HG03025 (cell line): Measurements from ENCODE around the gene NRXN3.

Experiments
- ATAC-seq: cut with Tn5 transposase; IDR thresholded peaks from one replicate; pipeline ENCODE4 v1.9.1; 2021; ENCODE audit warnings: mild to moderate bottlenecking, moderate library complexity; ENCODE audit not compliant: unreplicated experiment, low FRiP score

NRXN3 gene

DNA sequence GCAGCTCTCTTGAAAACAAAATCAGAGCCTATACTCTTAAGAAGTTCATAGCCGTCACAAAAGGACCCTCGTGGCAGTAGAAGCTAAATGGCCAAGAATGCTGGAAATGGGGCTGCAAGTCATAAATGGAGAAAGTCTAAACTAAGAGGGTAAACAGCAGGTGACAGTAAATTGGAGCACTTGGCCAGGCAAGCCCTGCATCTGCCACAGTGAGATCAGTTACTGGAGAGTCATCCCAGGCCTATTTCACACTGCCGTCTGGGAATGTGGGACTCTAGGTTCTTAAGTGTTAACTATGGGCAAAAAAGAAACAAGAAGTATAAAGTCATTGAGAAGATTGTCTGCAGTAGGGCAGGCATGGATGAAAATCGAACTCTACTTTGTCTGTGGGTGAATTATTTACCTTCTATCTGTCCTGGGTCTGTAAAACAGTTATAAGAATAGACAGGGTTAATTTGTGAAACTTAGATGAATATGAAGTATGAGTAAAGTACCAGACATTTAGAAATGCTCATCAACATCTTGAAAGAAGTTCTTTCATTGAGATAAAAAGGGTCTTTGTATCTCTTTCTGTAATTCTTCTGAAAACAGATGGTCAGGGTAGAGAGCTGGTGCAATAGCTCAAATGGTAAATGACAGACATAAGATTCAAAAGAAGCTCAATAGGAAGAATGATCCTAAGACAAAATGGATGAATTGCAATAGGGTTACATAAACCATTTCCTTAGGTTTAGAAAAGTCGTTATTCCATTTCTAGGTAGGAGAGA lies 1248.7 kb downstream of the NRXN3 start:
- ATAC-seq, result no peak

DNA sequence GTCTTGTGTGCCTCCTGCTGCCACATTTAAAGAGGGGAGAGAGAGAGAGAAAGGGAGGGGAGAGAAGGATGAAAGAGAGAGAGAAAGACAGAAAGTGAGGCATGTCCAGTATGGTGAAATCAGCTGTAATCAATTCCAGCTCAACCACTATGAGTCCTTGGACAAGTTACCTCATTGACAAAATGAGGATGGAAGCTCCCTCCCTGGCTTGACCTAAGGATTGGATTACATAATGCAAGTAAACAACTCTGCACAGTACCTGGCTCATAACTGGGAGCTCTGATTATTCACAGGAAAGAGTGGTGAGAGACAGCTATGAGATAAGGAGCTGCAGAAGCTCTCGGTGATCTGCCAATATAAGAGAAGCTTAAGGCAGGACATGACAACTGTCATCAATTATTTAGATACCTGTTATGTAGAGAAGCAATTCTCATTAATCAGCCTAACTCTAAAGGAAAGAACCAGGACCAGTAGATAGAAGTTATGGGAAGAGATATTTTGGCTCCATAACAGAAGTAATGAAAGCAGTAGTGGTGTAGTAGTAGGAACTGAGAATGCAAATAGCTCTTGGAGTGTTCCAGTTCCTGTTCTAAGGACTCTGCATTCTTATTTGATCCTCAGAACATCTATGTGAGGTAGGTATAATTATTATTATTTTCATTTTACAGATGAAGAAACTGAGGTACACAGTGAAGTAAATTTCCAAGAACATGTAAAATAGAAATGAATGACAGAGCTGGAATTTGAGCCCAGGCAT lies 1249.6 kb downstream of the NRXN3 start:
- ATAC-seq, result no peak

DNA sequence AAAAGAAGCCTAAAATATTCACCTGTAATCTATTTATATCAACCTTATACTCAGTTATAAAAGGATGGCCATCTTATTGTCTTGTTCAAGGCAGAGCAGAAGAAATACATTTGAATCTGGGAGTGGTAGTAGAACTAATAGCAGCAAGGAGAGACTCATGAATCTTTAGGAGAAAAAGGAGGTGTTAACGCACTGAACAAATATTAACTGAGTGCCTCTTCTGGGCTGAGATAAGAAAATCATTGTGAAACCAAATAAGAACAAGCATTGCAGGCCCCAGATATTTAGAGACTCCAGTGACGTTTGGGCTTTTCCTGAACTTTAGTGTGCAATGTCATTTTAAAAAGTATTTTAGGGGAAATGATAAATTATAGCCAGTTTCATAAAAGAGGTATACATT lies 1250.6 kb downstream of the NRXN3 start:
- no peak for ATAC-seq

DNA sequence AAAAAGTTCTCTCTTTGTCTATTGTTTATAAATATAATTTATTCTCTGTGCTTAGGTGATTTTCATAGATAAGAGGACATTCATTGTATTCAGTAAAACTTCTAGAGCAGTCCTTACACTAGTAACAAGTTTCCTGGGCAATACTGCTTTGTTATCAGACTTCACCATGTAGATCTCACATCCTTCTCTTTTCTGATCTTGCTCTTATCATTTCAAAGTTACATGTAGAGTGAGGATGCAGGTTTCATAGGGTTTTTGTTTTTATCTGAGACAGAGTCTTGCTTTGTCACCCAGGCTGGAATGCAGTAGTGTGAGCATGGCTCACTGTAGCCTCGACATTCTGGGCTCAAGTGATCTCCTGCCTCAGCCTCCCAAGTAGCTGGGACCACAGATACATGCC lies 1251.6 kb downstream of the NRXN3 start:
- no peak for ATAC-seq

DNA sequence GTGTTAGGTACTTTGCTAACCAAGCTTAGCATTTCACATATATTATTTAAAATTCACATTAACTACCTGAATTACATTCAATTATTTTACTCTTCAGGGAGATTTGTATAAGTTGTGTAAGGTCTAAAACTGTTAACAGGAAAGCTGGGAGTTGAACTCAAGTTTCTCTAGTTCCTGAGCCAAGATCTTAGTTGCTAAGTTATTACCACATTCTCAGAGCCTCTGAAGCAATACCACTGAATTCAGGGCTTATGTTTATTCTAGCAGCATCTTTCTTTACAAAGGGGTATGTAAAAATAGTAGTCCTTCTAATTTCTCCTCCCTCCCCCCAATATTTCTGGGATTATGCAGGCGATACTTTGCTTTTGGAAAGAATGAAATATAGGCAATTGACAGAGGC lies 1254.3 kb downstream of the NRXN3 start:
- no peak for ATAC-seq

DNA sequence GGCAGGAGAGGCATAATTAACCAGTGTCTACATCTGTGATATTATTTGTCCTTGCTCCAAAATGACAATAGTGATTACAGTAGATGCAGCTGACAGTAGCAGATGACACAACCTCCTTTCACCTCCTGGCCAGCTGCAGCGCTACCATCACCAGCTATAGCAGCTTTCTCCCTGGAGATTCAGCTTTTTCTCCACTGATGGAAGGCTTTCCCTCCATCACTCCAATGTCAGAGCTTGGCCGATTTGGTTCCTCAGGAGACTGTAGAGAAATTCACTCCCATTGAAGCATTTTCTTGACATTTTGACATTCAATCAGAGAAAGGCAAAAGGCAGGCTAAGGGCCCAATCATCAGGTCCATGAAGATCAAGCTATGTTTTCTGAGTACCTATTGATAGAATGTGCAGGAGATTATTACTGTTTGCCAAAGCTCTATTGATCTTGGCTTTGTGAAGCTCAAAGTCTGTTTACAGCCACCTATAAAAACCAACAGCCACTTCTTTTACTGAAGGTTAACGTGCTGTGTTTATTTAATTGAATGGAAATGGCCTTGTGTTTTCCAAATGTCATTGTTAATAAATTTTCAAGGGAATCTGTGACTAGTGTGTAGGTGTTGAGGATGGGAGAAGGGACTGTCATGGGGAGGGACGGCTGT lies 1256.1 kb downstream of the NRXN3 start:
- no peak for ATAC-seq

DNA sequence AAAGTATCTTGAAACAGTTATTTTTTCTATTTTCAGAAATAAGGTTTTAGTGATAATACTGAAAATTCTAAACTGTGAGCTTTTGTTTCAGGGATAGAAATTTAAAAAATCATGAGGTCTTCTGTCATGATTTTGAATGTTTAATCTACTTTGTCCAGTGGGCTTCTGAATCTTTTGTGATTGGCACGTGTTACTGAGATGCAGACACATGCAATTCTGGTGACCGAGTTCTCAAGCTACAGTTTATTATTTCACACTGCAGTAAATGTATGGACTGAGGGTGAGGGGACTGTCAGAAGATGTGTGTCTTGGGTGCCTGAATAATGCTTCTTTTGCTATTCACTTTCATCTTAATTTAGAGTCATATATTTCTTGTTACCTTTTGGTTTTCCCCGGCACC lies 1262.5 kb downstream of the NRXN3 start:
- ATAC-seq, result no peak

DNA sequence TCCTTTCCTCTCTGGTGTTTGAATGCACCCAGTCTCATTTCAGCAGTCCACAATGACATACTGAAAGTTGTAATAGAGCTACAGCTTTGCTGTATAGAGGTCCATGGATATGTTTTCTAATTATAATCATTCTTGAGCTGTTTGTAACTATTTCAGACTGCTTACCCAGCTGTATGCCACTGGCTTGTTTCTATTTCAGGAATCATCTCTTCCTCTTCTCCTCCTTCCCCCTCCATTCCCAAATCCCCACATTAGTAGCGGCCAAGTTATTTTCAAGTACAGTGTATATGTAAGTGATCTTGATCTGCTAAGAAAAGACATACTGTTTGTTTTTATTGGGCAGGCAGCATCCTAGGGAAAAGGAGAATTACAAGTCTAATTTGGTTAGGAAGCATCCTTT lies 1266.2 kb downstream of the NRXN3 start:
- ATAC-seq, result no peak

DNA sequence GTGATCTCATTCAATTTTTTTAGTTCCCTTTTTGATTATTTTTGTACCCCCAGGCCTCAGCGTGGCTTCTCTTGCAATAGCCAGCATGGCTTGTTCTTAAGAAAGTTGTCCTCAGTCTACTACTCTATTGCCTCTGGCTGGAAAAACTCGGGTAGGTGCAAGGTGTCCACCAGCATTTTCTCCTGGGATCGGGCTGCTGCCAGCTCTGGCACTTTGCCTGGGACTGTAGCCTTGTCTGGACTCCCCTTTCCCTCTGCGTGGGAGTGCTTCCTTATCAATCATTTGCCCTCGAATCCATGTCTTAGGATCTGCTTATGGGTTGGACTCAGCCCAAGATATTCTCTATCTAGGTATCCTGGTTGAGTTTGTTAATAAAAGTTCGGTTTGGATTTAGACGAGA lies 1267.8 kb downstream of the NRXN3 start:
- ATAC-seq, result no peak

DNA sequence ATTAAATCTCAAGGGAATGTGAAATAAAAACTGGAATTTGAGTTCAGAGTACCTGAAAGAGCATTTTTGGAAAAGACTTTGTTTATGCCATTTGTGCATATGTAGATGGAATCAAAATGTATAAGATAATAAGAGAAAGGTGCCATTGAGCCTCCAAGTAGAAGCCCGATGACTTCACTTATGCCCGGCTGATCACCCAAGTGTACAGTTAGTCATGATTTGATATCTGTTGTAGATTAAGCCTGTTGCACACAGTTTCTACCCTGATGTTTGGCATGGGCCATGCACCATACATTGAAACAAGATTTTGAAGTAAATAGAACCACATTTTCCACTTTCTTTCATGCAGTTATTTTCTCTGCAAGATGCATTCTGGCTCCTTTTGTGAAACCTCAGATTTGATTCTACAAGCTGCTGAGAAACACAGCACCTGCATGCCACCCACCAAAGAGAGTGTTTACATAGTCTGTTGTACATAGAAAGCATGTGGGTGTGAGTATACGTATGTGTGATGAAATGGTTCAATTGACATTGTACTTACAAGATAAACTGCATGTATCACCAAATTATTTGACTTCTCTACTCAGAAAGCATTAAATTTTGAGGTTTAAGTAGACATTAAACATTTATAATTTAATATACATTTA lies 1268.6 kb downstream of the NRXN3 start:
- no peak for ATAC-seq

DNA sequence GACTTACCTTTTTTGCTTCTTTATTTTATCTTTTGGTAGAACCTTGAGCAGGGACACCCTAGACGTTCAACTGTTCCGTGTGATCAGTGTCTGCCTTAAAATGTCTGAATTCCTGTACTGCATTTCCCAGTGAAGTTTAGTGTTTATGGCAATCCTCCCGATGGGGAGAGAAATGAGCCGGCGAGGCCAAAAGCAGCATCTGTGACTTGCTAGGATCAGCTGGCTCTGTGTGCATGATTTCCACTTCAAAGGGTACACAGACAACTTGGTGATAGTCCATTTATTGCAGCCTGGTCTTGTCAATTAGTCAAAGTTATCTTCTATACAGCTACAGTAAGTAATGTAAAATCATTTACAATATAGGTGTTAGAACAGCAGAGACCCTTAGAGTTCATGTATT lies 1272.6 kb downstream of the NRXN3 start:
- ATAC-seq, result no peak

DNA sequence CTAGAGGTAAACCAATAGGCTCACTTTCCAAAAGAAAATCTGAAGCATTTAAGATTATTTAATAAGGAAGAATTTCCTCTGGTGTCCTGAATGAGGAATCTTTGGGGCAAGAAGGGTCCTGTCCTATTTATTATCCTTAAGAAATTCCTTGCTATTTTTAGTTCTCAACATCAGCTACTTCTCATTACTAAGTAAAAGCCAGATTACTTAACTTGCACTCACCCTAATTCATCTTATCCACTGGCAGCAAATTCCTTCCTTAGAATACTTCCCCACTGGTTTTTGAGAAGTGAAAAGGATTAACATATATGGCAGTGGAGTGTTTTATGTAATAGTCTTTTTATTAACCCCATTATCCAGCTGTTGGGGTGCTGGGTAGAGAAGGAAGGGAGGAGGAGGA lies 1273.4 kb downstream of the NRXN3 start:
- no peak for ATAC-seq

DNA sequence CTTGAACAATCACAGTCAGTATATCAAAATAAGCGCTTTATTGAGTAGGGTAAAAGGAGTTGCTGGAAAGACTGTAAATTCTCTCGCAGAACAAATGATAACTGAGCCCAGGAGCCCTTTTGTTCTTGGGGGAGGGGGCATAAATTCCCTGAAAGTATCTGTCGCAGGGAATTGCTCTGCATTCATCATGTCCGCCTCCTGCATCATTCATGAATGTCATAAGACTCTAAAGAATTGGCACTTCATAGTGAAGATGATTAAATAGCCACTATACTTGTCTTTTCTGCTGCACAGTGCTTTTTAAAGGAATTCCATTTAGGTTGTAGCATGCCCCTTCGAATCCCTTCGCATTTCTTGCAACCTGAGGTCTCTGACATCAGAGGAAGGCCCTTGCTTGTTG lies 1278.8 kb downstream of the NRXN3 start:
- ATAC-seq, result no peak

DNA sequence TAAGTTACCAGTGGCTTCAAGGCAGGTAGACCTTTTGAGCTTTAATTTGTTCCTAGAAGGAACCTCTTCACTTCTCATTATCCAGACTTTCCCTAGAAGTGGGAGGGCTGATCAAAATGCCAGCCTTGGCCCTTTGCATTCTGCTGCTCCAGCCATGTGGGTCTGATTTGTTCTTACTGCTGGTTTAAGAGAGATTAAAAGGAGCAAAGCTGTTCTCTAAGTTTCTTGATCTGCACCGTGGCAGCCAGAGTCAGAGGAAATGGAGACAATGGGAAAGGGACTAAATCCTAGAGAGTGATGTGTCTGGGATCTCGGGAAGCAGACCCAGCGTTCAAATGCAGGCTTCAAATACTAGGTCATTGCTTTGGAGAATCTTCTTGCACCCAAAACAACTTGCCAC lies 1281.4 kb downstream of the NRXN3 start:
- ATAC-seq, result no peak

DNA sequence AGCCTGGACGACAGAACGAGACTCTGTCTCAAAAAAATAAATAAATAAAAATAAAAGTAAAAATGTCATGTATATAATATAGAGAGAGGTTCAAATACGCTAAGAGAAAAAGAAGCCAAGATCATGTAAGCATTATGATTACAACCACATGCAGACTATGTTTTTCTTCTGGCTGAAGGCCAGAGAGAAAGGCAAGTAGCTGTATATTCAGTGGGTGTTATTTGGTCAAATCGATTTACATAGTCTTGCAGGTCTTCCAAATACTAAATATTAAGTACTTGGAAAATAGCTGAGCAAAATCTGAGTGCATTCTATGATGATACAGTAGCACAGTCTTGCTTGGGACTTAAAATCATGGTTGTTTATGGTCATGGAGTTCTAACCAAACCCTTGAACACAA lies 1283.1 kb downstream of the NRXN3 start:
- no peak for ATAC-seq

DNA sequence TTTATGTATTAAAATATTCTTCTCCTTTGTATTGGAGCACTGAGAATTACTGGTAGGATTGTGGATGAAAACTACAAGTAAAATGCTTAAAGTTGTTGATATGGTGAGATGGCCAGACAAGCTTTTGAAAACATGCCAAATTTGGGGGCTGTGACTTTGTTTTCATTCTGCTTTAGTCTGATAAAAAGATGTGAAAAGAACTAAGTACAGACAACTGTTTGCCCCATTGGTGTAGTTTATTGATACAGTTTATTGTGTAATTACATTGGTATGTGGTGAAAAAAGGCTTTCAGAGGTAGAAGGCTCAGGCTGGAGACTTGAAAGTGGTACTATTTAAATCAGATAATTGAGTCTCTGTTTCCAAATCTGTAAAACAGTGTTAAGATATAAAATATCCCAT lies 1294.3 kb downstream of the NRXN3 start:
- ATAC-seq, result no peak

DNA sequence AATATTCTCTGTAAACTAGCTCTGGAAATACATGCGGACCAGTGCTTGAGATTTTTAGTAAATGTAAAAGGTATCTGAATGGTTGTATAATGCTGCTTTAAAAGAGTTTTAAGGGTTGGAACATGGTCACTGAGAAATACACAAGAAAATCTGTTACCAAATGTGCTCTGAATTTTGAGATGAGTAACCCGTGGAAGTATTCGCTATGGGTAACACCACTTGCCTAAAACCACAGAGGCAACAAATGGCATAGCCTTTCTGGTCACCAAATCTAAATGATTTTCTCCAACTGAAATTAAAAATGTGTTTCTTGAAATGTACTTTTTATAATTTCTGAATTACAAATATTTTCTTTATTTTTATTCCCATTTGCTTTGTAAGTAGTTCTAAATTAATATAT lies 1295.5 kb downstream of the NRXN3 start:
- ATAC-seq, result no peak

DNA sequence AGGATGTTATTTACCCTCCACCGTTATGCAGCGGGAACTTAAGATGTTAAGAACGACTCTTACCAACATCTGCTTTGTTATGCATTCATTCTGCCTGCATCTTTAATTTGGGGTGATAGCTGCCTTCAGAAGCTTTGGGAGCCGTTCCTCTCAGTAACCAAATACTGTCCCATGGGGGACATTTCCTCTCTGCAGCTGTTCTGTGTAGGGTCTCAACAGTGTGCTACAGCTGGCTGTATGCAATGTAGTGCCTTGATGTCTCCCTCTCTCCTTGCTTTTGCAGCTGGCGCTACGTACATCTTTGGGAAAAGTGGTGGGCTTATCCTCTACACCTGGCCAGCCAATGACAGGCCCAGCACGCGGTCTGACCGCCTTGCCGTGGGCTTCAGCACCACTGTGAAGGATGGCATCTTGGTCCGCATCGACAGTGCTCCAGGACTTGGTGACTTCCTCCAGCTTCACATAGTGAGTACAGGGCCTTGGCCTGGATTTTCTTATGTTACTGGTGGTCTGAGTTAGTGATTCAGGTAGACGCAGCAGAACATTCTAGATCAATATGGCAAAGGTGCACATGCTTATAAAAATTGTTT lies 1296.9 kb downstream of the NRXN3 start:
- no peak for ATAC-seq

DNA sequence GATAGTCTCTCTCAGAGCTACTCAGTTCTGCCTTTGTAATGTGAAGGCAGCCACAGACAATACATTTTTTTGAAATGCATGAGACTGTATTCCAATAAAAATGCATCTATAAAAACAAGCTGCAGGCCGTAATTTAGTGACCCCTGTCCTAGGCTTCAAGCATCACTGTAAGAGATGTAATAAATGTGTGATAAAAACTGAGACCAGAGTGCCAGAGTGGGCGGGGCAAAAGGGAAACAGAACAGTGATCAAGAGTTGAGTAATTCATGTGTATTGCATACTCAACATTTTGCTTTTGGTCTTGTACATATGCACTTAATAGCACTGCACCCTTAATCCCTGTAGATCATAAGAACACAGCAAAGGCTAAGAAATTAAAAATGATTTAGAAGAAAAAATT lies 1297.7 kb downstream of the NRXN3 start:
- no peak for ATAC-seq

DNA sequence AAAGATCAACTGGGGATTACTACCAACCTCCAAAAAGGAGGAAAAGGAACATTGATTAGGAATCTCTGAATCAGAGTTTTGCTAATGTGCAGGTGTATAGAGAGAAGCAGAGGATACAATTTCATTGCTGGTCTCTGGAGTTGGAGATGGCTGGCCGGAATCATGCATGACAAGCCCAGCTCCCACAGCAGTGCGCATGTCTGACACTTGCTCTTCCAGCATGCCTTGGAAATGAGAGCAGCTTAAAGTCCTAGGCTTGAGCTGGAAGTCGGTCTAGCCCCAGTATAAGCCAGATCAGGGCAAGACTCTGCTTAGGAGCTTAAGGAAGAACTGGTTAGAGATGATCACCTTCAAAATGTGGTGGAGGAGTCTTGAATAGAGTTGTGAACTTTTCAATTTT lies 1298.3 kb downstream of the NRXN3 start:
- no peak for ATAC-seq

DNA sequence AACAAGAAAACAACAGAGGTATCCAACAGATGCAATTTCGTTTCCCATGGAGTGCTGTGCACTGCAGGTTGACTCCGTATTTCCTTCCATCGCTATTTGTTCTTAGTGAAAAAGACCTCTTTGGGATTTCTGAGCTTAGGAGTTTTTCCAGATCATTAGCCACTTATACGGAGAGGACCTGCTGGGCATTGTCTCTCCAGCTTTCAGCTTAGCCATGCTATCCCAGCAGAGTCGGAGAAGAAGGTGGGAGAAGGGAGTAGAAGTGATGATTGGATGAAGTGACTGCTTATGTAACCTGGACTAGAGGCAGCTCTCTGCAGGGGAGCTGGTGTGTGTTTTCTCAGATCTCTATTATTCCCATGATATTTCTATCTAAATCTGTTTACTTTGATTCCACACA lies 1303.5 kb downstream of the NRXN3 start:
- no peak for ATAC-seq
